Astrocyte (in vitro differentiated cells and primary cell): ENCODE measurements around the gene HAGHL. TPM values are rescaled to one million over a fixed set of nuclear protein-coding genes. Genes with fewer than 3 reads are reported as not detected.

Experiments used
- DNase-seq: peaks from one replicate; pipeline ENCODE4 v3.0.0-alpha.2; 2010; ENCODE audit warnings: low read depth
- FAIRE-seq: peaks from 2 replicates; lab custom pipeline; 2011; peaks lifted over from hg19 to GRCh38; lab: Jason Lieb, UNC
- H2AFZ ChIP-seq: 2 replicates; pipeline ENCODE4 v1.6.0; 2012; ENCODE audit warnings: low read depth, low read length, inconsistent platforms
- H3K27ac ChIP-seq: 2 replicates; pipeline ENCODE4 v1.5.1; 2011; ENCODE audit warnings: low read depth, low read length, inconsistent platforms
- H3K27me3 ChIP-seq: 2 replicates; pipeline ENCODE4 v1.6.0; 2011; ENCODE audit warnings: low read length, inconsistent platforms; ENCODE audit not compliant: insufficient read depth
- H3K36me3 ChIP-seq: 2 replicates; pipeline ENCODE4 v1.5.1; 2011; ENCODE audit warnings: low read length, inconsistent platforms; ENCODE audit not compliant: insufficient read depth
- H3K4me1 ChIP-seq: 2 replicates; pipeline ENCODE4 v1.5.1; 2011; ENCODE audit warnings: low read length, inconsistent platforms; ENCODE audit not compliant: insufficient read depth
- H3K4me2 ChIP-seq: 2 replicates; pipeline ENCODE4 v1.6.0; 2012; ENCODE audit warnings: low read length, inconsistent platforms
- H3K4me3 ChIP-seq: 2 replicates; pipeline ENCODE4 v1.5.1; 2011; ENCODE audit warnings: low read depth, mild to moderate bottlenecking, low read length, inconsistent platforms; ENCODE audit not compliant: insufficient read depth
- H3K79me2 ChIP-seq: 2 replicates; pipeline ENCODE4 v1.6.0; 2012; ENCODE audit warnings: mild to moderate bottlenecking, low read length, inconsistent platforms; ENCODE audit not compliant: insufficient read depth
- H3K9ac ChIP-seq: 2 replicates; pipeline ENCODE4 v1.6.0; 2012; ENCODE audit warnings: mild to moderate bottlenecking, low read length, inconsistent platforms
- H3K9me3 ChIP-seq: 2 replicates; pipeline ENCODE4 v1.5.1; 2012; ENCODE audit warnings: low read depth, mild to moderate bottlenecking, low read length, inconsistent platforms; ENCODE audit not compliant: insufficient read depth
- H4K20me1 ChIP-seq: 2 replicates; pipeline ENCODE4 v1.6.0; 2012; ENCODE audit warnings: low read length, inconsistent platforms; ENCODE audit not compliant: insufficient read depth
- H3K27ac Mint-ChIP-seq: one replicate; pipeline ENCODE4 v1.8.0; 2021; ENCODE audit warnings: mild to moderate bottlenecking, mixed read lengths; ENCODE audit not compliant: unreplicated experiment
- H3K27me3 Mint-ChIP-seq: one replicate; pipeline ENCODE4 v1.8.0; 2021; ENCODE audit warnings: low read depth, mixed read lengths; ENCODE audit not compliant: unreplicated experiment
- H3K36me3 Mint-ChIP-seq: one replicate; pipeline ENCODE4 v1.8.0; 2021; ENCODE audit warnings: low read depth, mixed read lengths; ENCODE audit not compliant: unreplicated experiment
- H3K4me1 Mint-ChIP-seq: one replicate; pipeline ENCODE4 v1.8.0; 2021; ENCODE audit warnings: low read depth, mixed read lengths; ENCODE audit not compliant: unreplicated experiment
- H3K4me3 Mint-ChIP-seq: one replicate; pipeline ENCODE4 v1.8.0; 2021; ENCODE audit warnings: mild to moderate bottlenecking, moderate library complexity, mixed read lengths; ENCODE audit not compliant: unreplicated experiment
- H3K9me3 Mint-ChIP-seq: one replicate; pipeline ENCODE4 v1.8.0; 2021; ENCODE audit warnings: mild to moderate bottlenecking, mixed read lengths; ENCODE audit not compliant: unreplicated experiment
- EZH2 ChIP-seq: IDR thresholded peaks from 2 replicates; pipeline ENCODE4 v1.6.1; 2012; ENCODE audit warnings: mild to moderate bottlenecking, low read length, inconsistent platforms; ENCODE audit not compliant: insufficient read depth
- total RNA-seq: library from RNA; stranded (reverse); gene quantifications from 2 replicates; pipeline ENCODE4 v1.2.1, GENCODE V29; 2021
- TF ChIP-seq, protein P1 (sequence below): IDR thresholded peaks from 2 replicates; pipeline ENCODE4 v1.5.1; 2011; ENCODE audit warnings: low read depth, mild to moderate bottlenecking, inconsistent platforms, low read length, moderate library complexity; ENCODE audit not compliant: insufficient read depth

The HAGHL gene
- total RNA-seq, 1 donor from 2014 or later, result 15.5 TPM

DNA sequence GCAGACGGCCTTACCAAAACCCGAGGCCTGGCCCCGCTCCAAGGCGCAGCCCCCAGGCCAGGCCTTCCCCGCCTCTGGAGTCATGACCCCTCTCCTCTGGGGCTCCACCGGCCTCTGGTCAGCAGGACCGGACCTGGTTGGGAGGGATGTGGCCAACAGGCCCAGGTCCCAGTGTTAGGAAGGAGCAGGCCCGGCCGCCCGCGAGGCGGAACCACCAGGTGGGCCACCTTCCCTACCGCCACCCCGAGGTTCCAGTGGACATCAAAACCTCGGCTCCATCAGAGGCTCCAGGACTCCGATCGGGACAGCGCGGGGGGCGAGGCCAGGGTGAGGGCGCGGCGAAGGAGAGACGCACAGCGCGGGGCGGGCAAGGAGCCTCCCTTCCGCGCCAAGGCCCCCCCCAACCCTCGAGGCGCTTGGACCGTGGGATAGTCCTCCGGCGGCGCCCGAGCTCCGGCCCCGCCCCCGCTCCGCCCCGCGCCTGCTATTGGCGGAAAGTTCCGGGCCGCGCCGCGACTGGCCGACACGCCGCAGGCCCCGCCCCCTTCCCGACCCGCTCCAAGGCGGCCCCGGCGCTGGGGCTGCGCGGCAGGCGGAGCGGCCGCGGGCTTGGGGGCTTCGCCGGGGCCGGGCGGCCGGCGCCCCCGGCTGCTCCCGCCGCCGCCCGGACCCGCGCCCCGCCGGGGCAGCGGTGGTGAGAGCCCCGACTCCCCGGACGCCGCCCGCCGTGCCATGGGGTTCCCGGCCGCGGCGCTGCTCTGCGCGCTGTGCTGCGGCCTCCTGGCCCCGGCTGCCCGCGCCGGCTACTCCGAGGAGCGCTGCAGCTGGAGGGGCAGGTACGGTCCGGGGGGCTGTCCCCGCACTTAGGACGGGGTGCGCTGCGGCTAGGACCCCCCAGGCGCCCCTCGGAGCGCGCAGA lies 12.1 kb upstream of the HAGHL start, which contains the start of gene METRN:
TSS of gene METRN (plus strand) at position 561 of the 919 bp plus-strand sequence. CDS start at position 733, 172 bp downstream.
- peak within 1 kb of the TSS; percentile 54 for H3K4me3 ChIP-seq
- no peak for FAIRE-seq
- H3K9ac ChIP-seq, result peak within 1 kb of the TSS; percentile 52
- peaks cover 34% of the 10 kb centered on the region for H4K20me1 ChIP-seq
- no peaks in the 10 kb centered on the region for H3K27me3 ChIP-seq
- Mint-ChIP-seq H3K9me3 (no peaks in the 10 kb centered on the region), H3K4me1 (peaks cover 7% of the 10 kb centered on the region), H3K27me3 (no peaks in the 10 kb centered on the region), H3K27ac (peak within 1 kb of the TSS; percentile 58), H3K36me3 (no peaks in the 10 kb centered on the region), H3K4me3 (peak within 1 kb of the TSS; percentile 80)
- peak within 1 kb of the TSS; percentile 90 for H3K4me2 ChIP-seq
- TF ChIP-seq, protein P1, sequence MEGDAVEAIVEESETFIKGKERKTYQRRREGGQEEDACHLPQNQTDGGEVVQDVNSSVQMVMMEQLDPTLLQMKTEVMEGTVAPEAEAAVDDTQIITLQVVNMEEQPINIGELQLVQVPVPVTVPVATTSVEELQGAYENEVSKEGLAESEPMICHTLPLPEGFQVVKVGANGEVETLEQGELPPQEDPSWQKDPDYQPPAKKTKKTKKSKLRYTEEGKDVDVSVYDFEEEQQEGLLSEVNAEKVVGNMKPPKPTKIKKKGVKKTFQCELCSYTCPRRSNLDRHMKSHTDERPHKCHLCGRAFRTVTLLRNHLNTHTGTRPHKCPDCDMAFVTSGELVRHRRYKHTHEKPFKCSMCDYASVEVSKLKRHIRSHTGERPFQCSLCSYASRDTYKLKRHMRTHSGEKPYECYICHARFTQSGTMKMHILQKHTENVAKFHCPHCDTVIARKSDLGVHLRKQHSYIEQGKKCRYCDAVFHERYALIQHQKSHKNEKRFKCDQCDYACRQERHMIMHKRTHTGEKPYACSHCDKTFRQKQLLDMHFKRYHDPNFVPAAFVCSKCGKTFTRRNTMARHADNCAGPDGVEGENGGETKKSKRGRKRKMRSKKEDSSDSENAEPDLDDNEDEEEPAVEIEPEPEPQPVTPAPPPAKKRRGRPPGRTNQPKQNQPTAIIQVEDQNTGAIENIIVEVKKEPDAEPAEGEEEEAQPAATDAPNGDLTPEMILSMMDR, result no peak
- no peak for TF ChIP-seq EZH2
- DNase-seq, result peak; percentile 65
- H3K9me3 ChIP-seq, result no peaks in the 10 kb centered on the region
- H3K36me3 ChIP-seq, result no peaks in the 10 kb centered on the region
- peaks cover 7% of the 10 kb centered on the region for H3K79me2 ChIP-seq
- H3K27ac ChIP-seq, result no peak within 1 kb of the TSS
- H2AFZ ChIP-seq, result peak within 1 kb of the TSS; percentile 60
- H3K4me1 ChIP-seq, result peaks cover 29% of the 10 kb centered on the region

DNA sequence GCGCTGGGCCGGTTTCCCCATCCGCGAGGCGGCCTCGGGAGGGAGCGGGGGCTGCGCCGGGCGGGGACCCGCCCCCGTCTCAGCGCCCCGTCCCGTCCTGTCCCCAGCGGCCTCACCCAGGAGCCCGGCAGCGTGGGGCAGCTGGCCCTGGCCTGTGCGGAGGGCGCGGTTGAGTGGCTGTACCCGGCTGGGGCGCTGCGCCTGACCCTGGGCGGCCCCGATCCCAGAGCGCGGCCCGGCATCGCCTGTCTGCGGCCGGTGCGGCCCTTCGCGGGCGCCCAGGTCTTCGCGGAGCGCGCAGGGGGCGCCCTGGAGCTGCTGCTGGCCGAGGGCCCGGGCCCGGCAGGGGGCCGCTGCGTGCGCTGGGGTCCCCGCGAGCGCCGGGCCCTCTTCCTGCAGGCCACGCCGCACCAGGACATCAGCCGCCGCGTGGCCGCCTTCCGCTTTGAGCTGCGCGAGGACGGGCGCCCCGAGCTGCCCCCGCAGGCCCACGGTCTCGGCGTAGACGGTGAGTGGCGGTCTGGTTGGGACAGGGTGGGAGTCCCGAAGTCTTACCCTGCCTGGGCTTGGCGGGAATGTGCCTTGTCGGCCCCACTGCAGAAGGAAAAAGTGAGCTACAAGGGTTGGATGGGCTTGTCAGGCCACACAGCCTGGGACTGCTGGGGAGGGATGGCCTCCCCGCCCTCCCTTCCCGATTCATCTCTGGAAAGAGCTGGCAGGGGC lies 11.3 kb upstream of the HAGHL start:
- H3K27me3 Mint-ChIP-seq, result no peaks in the 10 kb centered on the region
- no peak overlapping the region for H3K27ac Mint-ChIP-seq
- Histone ChIP-seq H3K4me3 (peak overlapping the region; percentile 54), H3K4me2 (peak overlapping the region; percentile 90), H3K79me2 (peaks cover 7% of the 10 kb centered on the region), H4K20me1 (peaks cover 37% of the 10 kb centered on the region), H3K4me1 (peaks cover 29% of the 10 kb centered on the region), H3K27ac (no peak overlapping the region), H3K9ac (peak overlapping the region; percentile 52), H3K27me3 (no peaks in the 10 kb centered on the region), H3K9me3 (no peaks in the 10 kb centered on the region), H3K36me3 (no peaks in the 10 kb centered on the region), H2AFZ (peak overlapping the region; percentile 60)
- no peak for FAIRE-seq
- no peak for DNase-seq
- TF ChIP-seq, protein P1, result no peak
- H3K9me3 Mint-ChIP-seq, result no peaks in the 10 kb centered on the region
- peaks cover 7% of the 10 kb centered on the region for H3K4me1 Mint-ChIP-seq
- peak overlapping the region; percentile 80 for H3K4me3 Mint-ChIP-seq
- no peaks in the 10 kb centered on the region for H3K36me3 Mint-ChIP-seq
